Stimulated activated CD8-positive, alpha-beta memory T cell treated with anti-CD3 and anti-CD28 coated beads, Interleukin-12 subunit alpha, Interleukin-12 subunit beta, amount 100 ng/mL, for 24 hours (primary cell): ENCODE measurements around the gene MIDN.
A peak's percentile ranks its signal among the peaks of the same experiment; 100 is the strongest.

Experiments
- DNase-seq: peaks from one replicate; pipeline ENCODE4 v3.0.0-alpha.2; 2020; ENCODE audit errors: extremely low read depth

Gene MIDN

DNA sequence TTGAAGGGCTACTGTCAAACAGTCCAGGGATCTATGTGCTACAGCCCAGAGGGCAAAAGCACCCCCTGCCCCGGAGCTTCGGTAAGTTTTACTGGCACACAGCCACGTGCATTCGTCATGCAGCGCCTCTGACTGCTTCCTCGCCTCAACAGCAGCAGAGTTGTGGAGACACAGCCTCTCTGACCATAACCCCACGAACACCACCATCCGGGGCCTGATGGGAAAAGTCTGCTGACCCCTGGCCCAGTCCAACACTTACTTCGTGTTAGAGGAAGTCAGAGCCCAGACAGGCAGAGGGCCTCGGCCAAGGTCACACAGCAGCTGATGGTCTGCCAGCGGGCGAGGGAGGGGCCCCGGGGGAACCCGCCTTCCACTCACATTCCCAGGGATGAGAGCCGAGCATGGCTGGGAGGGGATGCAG, 15.7 kb upstream of the MIDN start:
- DNase-seq: no peak

DNA sequence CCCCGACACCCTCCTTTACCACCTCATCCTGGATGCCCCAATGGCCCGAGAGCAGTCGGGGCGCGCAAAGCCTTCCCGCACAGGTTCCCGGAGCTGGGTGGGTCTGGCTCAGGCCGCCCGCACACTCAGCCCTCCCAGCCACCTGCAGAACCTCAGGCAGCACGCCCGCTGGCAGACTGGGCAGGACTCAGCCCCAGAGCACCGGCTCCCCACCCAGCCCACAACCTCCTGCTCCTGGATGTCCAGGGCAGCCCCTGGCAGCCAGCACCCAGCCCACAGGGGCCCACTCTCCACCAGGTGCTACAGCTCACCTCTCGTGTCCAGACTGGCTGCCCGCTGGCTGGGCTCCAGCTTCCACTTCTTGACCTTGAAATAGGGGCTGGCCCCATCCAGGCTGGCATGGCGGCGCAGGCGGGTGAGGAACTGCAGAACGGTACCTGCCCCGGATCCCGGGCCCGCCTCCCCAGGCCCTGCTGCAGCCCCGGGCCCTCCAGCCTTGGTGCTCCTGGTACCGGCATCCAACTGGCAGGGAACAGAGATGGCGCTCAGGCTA, 15.2 kb upstream of the MIDN start:
- no peak for DNase-seq

DNA sequence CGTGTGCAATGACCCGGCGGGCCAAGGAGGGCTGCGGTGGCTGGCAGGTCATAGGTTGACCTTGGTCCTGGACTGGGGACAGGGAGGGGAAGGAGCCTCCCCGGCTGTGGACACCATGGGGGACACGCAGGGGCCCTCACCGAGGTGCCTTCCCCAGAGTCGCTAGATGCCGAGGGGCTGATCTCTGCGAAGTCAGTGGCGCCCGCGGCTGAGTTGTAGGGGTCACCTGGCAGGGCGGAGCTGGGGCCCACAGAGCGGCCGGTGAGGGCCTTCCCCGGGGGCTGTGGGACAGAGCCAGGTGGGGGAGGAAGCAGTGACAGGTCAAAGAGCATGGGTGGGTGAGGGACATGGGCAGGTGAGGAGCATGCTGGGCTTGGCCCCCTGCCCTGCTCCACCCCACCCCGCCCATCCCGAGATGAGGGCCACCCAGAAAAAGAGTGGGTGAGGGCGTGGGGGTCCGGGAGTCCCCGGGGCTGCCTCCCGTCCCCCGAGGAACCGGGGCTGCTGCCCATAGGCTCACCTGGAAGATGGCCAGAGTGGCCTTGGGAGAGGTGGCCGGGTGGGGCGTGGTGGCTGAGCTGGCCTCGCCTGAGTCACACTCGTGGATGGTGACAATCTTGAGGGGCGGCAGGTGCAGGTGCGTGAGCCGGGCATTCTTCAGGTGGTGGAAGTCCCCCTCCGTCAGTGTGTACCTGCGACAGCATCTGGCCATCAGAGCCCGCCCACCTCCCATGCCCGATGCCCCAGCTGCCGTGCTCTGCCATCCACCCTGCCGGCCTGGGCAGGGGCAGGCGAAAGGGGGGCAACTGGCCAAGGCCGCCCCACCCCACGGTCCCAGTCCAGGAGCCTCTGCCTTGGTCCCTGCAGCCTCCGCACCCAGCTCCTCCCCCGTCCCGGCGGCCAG, 14.1 kb upstream of the MIDN start:
- DNase-seq: no peak

DNA sequence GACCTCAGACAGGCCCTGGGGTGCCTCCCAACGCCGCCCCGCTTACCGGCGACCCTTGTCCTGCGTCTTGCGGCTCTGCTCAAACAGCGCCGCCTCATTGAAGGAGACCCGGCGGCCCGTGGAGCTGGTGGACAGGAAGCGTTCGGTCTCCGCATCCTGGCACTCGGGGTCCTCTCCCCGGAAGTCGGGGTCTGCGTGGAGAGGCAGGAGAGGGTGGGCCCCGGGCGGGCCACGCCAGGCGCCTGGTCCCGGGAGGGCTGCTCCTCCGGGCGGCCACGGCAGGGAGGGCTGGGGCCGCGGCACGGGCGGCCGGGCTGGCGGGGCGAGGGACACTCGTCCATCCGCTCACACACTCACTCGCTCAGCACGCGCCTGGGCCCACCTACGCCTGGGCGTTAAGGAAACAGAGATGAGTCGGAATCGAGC, 13.4 kb upstream of the MIDN start:
- DNase-seq: no peak

DNA sequence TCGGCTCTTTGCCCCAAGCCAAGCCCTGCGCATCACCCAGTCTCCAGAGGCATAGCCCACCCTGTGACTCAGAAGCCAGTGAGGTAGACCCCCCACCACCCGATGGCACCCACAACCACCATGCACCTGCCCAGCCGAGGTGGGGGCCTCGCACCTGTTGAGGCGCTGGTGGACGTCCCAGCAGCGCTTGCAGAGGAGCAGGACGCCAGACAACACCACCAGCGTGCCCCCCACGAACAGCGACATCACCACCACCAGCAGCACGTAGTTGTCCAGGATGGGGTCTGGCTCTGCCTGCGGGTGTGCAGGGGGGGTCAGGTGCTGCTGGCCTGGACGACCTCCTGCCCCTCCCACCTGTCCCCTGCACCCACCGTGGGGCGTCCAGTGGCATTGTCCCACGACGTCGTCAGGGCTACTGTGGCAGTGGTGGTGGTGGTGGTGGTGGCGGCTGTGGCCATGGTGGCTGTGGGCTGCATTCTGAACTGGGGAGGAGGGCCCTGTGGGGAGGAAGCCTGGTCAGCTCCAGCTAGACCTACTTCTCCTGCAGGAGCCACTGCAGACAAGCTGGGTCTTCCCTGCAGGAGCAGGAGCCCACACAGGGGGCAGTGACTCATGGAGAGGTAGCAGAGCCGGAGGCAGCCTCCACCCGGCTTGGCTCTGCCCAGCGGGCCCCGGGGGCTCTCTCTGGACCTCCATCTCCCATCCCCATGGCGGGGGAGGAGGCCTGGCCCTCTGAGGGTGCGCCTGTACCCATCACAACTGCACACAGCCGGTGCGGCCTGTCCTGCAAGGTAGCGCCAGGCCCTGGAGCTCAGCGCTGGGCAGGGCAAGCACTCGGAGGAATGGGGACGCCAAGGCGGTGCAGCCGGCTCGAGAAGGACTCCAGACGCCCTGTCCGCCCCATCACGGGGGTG, 12.5 kb upstream of the MIDN start:
- no peak for DNase-seq

DNA sequence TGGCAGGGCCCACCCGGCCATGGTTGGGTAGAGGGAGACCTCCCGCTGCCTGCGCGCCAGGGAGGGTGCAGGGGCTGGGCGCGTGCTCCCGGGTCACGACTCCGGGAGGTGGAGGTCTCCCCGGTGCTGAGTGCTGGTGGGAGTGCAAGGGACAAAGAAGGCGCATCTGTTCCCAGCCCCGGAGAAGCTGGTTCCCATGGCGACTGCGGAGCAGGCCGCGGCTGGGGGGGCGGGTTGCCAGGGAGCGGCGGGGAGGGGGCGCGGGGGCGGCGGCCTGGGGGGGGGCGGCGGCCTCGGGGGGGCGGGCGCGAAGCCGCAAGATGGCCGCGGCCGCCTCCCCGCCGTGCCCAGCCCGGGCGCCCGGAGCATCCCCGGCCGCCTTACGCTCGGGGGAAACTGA, 11.8 kb upstream of the MIDN start:
- DNase-seq: no peak

DNA sequence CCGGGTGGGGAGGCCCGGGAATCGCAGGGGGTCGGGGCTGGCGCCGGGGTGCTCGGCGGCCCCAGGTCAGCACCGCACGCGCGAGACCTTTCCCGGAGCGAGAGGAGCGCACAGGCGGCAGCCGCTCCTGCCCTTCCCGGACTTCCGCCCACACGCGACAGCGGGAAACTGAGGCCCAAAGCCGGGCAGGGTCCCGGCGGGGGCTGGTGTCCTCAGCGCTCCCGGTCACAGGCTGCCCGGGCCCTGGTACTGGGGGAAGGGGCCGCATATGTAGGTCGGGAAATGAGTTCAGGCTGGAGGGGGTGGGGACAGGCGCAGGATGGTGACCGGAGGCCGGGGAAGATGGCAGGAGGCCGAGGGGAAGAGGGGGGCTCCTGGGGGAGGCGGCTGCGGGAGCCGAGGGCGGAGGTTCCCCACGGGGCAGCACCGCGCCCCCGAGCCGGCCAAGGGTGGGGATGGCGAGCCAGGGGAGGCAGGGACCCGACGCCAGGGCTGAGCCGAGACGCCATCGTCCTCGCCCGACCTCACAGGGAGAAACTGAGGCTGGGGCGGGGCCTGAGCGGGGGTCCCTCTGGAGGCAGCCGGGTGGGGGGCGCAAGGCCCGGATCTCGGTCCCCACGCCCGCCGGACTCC, 11.2 kb upstream of the MIDN start:
- no peak for DNase-seq

DNA sequence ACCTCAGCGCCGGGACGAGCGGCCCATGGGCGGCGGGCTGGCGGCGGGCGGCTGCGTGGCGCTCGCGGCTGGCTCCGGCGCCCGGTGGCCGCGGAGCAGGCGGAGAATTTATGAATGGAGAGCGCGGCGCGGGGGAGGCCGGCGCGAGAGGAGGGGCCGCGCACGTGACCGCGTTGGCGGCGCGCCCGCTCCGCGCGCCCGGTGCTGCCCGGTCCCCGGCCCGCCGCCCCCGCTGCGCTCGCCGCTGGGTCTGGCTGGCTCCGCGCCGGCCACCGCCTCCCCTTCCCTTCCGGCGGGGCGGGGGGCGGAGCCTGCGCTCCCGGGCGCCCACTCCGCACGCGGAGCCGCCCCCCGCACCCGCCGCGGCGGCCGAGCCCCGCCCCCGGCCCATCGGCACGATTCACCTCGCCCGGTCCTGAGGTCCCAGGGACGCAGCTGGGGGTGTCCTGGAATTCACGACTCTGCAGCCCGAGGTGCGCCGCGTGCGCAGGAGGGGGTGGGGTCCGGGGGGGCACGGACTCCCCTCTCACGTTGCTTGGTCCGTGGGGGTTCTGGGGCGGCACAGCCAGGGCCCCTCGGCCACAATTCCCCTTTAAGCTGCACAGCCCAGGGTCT, 10.5 kb upstream of the MIDN start, which contains the start of gene CBARP:
TSS of gene CBARP (minus strand) at position 252 of the 615 bp plus-strand sequence. CDS start 1,905 bp downstream, outside the sequence.
- no peak for DNase-seq

DNA sequence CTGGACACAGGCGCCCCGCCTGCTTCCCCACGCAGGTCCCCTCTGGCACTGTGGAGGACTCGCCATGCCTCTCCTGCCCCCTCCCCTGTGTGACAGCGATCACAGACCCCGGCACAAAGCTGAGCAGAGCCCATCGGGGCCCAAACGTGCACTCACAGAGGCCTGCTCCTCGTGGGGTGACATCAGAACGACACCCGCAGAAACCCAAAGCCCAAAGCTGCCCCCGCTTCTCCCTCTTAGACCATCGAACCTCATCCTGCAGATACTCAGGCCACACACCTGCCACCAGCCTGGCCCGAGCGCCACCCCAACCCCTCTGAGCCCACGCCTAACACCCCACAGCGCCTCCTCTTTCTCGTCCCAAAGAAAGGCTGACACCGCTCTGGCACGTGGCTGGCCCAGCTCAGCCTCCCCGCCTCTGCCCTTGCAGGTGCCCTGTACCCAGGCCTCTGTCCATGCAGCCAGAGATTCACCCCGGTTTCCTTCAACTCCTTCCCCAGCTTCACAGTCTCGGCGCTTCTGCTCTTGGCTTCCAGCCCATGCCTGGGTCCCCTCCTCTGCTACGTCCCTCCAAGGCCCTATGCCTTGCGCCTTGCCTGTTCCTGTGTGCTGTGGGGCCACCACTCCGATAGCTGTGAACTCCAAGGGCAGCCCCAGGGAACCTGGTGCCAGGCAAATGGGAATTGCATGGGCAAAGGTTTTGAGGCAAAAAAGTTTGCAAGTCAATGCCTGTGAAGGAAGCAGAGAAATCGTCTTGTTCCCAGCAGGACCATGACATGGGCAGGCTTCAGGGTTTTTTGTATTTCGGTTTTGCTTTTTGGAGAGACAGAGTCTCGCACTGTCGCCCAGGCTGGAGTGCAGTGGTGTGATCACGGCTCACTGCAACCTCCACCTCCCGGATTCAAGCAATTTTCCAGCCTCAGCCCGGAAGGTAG, 9.7 kb upstream of the MIDN start:
- DNase-seq: no peak

DNA sequence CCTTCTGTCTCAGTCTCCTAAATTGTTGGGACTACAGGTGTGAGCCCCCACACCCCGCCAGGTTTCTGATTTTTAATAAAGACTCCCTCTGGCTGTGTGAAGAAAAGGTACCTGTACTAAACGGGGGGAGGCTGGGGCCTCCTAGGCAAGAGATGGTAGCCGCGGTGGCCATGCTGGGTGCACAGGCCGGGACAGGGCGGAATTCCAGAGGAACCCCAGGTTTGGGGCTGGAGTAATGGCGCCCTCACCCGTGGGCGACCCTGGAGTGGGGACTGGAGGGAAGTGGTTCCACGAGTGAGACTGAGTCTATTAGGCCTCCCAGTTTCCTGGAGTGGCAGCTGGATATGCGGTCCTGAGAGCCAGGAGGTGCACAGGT, 9.0 kb upstream of the MIDN start:
- no peak for DNase-seq

DNA sequence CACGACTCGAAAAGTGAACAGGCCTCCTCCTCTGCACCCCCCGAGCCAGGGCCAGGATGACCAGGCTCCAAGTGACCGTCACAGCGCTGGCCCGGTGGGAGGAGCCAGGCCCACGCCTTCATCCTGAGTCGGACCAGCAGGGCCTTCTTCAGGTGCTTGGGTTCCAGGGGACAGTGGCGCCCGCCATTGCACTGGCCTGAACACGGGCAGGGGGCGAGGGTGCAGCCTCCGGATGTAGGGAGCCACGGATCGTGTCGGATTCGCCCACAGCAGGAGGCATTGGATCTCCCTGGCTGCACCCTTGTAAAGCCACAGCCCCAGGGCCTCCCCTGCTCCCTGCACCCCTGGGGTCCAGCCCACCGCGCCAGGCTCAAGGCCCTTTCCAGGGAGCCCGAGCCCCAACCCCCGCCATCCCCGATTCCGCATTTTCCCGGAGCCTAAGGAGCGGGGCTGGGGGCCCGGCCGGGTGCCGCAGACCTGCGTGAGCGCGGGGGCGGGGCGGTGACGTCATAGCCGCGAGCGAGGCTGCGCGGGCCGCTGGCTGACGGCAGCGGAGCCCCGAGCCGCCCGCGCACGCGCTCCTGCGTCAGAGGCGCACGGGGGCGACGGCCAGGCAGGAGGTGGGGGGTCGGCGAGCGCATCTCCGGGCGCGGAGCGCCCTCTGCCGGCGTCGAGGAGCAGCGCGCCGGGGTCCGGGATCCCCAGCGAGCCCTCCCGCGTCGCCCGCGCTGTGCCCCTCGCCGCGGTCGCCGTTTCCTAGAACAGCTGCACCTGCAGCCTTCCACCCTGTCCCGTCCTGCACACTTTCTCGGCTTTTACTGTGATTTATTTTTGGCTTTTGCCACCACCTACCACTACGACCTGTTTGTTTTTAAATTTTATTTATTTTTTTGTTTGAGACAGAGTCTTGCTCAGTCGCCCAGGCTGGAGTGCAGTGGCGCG, 8.3 kb upstream of the MIDN start:
- DNase-seq: peak; percentile 85

DNA sequence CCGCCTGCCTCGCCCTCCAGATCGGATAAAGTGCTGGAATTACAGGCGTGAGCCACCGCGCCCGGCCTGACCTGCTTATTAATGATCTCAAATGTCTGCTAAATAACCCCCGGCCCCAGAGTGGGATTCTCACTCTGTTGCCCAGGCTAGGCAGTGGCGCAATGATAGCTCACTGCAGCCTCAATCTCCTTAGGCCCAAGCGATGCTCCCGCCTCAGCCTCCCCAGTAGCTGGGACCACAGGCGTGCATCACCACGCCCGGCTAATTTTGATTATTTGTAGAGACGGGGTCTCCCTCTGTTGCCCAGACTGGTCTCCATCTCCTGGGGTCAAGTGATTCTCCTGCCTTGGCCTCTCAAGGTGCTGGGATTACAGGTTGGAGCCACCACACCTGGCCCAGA, 7.5 kb upstream of the MIDN start:
- DNase-seq: no peak

DNA sequence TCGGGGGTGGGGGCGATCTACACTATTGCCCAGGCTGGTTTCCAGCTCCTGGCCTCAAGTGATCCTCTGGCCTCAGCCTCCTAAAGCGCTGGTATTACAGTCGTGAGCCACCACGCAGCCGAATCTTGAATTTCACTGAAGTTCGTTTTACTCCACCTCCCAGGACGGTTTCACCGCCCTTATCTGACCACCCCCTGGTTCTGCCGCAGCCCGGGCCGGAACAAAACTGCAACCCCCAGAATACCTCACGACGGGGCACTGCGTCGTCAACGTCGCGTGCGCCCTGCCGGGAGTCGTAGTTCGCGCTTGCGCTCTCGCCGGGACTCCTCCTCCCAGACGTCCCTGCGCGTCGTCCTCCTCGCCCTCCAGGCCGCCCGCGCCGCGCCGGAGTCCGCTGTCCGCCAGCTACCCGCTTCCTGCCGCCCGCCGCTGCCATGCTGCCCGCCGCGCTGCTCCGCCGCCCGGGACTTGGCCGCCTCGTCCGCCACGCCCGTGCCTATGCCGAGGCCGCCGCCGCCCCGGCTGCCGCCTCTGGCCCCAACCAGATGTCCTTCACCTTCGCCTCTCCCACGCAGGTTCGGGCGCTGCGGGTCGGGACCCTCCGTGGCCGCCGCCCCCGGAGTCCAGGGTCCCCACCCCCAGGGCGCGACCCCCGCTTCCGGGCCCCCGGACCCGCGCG, 6.8 kb upstream of the MIDN start, which contains the start of gene ATP5F1D:
TSS of gene ATP5F1D (plus strand) at position 335 of the 679 bp plus-strand sequence. CDS start at position 435, 100 bp downstream.
- DNase-seq: peak; percentile 79

DNA sequence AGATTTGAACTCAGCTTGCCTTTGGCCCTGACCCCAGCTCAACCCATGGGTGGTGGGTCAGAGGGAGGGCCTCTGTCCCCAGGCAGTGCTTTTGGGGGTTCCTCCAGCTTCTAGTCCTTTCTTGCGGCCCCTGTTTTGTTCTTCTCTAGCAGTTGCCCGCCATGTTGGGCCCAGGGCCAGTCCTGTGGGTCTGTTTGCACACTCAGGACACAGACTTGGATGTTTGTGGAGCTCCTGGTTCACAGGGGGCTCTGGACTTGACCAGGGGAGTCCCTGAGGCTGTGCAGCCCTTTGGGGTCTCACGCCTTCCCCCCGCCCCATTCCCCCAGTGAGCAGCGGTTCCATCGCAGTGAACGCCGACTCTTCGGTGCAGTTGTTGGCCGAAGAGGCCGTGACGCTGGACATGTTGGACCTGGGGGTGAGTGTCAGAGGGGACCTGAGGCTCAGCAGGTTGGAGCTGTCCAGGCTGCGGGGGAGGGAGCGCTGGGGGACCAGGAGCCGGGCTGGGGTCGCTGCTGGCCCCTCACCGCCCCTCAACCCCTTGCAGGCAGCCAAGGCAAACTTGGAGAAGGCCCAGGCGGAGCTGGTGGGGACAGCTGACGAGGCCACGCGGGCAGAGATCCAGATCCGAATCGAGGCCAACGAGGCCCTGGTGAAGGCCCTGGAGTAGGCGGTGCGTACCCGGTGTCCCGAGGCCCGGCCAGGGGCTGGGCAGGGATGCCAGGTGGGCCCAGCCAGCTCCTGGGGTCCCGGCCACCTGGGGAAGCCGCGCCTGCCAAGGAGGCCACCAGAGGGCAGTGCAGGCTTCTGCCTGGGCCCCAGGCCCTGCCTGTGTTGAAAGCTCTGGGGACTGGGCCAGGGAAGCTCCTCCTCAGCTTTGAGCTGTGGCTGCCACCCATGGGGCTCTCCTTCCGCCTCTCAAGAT, 4.4 kb upstream of the MIDN start:
- DNase-seq: no peak

DNA sequence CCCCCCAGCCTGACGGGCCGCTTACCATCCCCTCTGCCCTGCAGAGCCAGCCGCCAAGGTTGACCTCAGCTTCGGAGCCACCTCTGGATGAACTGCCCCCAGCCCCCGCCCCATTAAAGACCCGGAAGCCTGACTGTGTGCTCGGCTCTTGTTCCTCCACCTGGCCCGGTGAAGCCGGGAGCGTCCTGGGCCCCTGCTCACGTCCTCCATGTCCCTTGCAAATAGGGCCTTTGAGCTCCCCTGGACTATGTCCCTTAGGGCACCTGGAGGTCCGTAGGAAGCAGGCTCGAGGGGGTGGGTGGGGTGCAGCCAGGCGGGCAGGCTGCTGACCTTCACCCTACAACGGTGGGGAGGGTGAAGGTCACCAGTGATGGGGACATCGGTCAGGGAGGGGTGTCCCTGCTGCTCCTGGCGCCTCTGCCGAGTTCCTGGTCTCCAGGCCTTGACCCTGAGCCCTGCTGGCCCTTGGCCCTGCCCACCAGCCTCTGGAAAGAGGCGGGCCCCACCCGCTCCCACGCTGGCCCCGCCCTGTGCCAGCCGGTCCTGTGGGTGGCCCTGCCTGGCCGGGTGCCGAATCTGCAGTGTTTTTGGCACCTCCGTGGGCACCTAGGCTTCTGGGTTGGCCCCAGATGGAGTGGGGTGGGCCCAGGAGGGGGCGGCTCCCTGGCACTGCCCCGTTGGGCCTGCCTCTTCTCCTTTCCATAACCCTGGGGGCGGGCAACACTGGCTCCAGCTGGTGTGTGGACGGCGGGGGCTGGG, 3.5 kb upstream of the MIDN start:
- no peak for DNase-seq

DNA sequence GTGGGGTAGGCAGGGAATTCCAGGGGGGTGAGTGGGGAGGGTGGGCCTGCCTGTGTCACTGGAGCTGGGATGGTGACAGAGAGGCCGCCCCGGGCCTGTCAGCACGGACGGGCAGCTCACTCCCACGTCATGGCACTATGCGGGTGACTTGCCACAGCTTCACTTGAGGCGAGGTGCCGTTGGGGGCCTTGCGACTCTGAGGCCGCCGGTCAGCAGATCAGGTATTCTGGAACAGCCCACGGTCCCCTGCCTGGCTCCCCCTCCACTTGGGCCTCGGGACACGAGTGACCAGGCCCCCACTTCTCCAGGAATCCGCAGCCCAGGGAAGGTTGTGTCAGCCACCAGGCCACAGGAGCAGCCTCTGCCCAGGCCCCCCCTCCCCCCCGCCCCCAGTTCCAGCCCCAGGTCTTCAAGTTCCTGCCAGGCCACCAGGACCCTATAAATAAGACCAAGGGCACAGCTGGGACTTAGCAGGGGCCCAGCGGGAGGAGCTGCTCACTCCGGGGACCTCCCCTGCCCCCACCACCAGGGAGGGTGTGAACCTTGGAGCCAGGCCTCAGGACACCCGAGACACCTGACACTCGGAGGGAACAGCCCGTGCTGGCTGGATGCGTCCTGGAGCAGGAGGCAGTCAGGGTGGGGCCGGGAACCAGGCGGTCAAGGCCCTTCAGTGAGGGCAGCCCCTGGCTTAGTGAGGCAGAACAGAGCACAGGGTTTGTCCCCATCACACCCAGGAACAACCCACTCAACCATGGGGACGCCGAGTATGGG, 2.7 kb upstream of the MIDN start:
- DNase-seq: no peak
